ENCODE results near the gene DOK3.

The DOK3 gene

DNA sequence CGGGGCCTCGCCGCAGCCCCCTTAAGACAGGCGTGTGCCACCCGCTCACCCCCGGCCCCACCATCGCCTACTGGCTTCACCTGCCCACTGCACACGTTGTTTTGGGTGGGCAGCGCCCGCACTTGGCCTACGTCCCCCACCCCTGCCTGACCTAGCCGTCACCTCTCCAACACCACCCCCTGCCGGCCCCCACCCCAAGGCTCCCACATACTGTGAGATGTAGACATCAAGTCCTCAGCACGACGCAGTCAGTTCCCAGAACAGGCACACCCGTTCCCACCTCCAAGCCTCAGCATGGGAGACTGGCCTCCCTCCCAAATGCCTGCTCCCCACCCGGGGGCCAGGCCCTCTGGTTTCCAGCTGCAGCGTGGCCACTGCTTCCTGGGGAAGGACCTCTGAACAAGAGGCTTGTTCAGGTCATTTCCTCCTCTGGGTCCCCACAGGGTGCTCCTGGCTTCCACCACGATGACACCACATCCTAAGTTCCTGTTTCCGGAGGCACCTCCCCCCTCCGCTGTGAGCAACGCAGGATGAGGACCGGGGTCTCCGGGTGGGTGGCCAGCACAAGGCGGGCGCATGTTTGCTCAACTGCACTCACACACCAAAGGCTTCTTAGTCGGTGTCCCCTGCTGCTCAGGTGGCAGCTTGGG is 47.5 kb downstream of the DOK3 start:
- DNase-seq: no peak

DNA sequence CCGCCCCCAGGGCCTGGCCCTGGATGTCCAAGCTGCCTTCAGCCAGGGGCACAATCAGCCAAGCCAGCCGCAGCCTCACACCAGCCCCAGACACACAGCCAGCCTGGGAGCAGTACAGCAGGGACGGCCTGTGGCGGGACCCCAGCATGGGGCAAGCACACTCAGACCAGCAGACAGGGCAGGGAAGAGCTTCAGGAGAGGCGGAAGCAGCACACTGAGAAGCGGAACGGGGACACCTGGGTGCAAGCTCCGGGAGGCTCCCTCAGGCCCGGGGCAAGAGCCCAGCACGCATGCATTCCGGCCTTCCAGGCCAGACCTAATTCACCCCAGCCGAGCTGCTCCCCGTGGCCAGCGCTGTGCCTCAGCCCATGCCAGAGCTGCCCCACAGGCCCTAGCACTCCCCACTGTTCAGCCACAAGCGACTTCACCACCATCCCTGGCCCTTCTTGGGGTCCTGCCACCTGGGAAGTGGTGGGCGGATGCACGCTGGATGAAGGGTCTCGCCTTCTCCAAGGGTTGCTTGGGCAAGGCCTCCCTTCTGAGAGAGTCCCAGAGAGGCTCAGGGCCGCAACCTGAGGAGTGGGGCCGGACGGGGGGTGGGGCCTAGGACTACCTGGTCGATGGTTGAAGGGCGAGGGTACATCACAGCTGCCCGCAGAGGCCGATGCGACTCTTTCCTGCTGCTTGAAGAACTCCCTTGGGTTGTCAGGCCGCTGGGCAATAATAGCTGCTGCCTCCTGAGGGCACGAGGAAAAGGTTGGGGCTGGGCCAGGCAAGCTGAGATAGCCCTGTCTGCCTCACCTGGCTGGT is 49.6 kb downstream of the DOK3 start:
- no peak for DNase-seq

GRCh38 chr5:177459357-177459756 is 50.3 kb downstream of the DOK3 start:
- DNase-seq: no peak

DNA sequence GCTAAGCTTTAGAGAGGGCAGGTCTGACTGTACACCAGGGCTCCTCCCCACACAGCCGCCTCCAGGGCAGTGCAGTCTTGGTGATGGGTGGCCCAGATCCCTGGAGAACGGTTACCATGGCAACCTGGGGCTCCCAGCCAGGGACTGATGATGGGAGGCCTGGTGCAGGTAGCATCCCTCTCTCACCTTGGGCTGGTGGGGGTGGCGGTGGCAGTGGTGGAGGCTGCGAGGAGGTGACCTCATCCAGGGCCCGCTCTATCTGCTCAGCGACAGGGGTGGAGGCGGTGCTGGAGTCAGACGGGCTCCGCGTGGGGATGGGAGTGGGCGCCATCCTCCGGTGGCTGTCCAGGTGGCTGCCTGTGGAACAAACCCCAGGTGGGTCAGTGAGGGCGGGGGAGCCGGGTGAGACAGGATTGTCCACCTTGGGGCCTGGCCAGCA is 50.7 kb downstream of the DOK3 start:
- DNase-seq: no peak

DNA sequence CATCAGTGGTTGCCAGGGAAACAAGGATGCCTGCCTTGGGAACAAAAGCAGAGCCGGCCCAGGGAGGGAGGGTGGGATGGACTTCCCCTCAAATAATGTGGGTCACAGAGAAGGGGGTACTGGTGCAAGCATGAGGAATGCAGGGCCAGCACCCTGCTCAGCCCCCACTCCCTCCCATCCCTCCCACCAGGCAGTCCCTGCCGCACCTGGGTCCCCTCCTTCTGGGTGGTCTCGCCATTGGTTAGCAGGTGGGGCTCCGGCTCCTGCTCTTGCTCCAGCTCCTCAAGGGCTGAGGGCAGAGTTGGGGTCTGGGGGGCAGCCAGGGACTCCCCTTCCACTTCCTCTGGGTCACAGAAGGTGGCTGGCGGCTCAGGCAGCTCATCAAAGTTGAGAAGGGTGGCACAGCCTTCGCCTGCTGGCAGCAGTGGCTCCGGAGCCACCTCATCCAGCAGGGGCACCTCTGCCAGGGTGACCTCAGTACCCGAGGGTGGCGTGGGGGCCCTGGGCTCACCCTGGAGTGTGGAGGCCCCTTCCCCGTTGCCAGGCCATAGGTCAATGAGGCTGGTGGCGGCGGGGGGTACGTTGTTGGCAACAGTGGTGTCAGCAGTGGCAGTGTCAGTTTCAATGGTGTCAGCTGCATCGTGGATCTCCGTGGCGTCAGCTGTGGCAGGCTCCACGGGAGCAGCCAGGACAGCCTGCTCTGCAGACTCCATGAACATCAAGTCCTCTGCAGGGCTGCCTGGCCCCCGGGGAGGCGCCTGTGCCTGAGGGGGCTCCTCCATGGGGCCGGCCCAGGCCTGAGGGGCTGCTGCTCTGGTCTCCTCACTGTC is 51.6 kb downstream of the DOK3 start:
- DNase-seq: no peak

GRCh38 chr5:177456976-177457851 is 52.4 kb downstream of the DOK3 start:
- peak; percentile 86 for DNase-seq

- no peak for DNase-seq
Measured at GRCh38 chr5:177456591-177456964, 53.0 kb downstream of the DOK3 start.

DNA sequence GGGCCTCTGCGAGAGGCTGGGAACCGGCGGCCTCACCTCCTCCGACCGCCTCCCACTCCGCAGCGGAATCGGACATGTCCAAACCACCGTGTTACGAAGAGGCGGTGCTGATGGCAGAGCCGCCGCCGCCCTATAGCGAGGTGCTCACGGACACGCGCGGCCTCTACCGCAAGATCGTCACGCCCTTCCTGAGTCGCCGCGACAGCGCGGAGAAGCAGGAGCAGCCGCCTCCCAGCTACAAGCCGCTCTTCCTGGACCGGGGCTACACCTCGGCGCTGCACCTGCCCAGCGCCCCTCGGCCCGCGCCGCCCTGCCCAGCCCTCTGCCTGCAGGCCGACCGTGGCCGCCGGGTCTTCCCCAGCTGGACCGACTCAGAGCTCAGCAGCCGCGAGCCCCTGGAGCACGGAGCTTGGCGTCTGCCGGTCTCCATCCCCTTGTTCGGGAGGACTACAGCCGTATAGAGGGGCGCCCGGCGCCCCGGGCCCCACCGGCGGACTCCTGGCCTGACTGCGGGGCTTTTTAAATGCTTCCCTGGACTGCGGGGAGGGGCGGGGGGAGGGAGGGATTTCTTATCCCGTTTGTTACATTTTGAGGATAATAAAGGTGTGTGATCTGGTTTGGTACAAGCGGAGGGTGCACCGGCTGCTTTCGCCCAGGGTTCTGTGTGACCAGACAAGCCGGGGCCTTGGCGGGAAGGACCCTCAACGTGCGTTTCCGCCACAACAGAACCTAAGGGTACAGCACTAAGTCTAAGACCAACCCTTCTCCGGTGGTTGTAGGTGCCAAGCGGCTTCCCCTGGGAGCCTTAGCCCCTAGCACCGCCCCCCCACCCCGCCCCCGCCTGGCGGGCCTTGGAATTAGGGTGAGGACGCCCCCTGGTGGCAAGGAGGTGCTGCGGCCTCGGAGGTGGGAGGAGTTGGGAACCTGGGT is 53.7 kb downstream of the DOK3 start:
- peak; percentile 74 for DNase-seq

GRCh38 chr5:177455036-177455660 is 54.5 kb downstream of the DOK3 start:
- peak; percentile 55 for DNase-seq

- DNase-seq: peak; percentile 86
Measured at GRCh38 chr5:177454397-177455035, 55.1 kb downstream of the DOK3 start.

- no peak for DNase-seq
Measured at GRCh38 chr5:177453852-177454396, 55.7 kb downstream of the DOK3 start.

DNA sequence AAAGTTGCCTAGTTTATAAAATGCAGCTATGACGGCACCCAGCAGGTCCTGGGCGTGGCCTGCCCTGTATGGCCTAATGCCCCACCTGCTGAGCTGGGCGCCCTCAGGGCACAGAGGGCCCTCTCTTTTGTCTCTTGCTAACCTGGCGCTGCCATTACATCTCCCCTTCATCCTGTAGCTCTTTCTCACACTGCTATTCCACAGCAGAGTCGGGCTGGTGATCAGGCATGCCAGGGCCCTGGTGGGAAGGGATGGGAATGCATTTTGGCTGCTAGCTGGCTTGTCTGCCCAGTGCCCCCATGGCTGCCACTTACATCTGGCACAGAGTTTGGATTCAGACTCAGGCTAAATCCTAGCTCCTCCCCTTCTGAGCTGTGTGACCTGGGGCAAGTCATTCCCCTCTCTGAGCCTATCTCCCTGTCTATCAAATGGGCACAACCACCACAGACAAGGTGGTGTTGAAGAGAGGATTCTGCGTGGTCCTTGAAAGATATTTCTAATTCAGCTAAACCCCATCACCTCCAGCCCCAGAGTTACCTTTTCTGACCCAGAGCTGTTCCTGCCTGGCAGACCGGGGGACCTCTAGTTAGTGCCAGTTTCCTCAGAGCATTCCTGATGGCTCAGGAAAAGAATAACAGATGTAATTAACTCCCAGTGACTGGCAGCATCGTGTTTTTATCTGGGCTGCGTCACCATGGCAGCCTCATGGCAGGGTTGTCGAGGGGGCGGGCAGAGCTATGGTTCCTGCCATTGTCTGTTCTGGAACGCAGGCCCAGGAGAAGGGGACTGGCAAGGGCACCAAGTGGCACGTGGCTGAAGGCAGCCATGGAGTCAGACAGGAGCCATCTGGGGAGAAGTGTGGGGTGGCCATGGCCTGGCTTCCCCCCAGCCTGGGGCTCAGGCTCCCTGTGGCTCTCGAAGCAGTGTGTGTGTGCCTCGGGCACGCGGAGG is 56.7 kb downstream of the DOK3 start:
- no peak for DNase-seq

All from T1000 (cell line).